Measurements from ENCODE around the gene IL4R.

IL4R gene

DNA sequence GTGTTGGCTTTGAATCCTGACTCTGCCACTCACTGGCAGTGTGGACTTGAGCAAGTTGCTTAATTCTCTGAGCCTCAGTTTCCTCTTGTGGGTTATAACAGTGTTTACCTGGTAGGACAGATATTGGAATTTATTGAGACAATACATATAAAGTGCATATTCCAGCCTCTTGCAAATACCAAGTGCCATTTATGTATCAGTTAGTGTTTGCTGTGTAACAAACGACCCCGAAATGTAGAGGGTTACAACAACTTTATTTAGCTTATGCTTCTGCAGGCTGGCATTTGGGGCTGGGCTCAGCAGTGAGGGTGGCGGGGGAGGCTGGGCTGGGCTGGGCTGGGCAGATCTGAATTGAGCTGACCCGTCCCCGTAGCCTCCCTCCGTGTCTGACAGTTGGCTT is 45.8 kb downstream of the IL4R start:
- no peaks in the 10 kb centered on the region for H3K9me2 ChIP-seq (replicated peaks; ENCODE audit: low read depth, low read length)
- no peaks in the 10 kb centered on the region for H4K20me1 ChIP-seq (ENCODE audit: insufficient read depth, low read length, poor library complexity, severe bottlenecking)
- no peaks in the 10 kb centered on the region for H3K4me1 ChIP-seq (ENCODE audit: insufficient read depth, low read length, poor library complexity, severe bottlenecking)
- no peaks in the 10 kb centered on the region for H3K27me3 ChIP-seq (ENCODE audit: insufficient read depth, low read length, poor library complexity, severe bottlenecking)
- H3K36me3 ChIP-seq (ENCODE audit: insufficient read depth, low read length): no peaks in the 10 kb centered on the region; the same call in 1 of the 2 replicates
- no peak overlapping the region for H2AFZ ChIP-seq (ENCODE audit: low read length)
- no peak overlapping the region for H3K4me2 ChIP-seq (ENCODE audit: low read depth, low read length, poor library complexity, severe bottlenecking)
- H3K4me3 ChIP-seq (ENCODE audit: low read length, poor library complexity, severe bottlenecking): no peak overlapping the region
- no peaks in the 10 kb centered on the region for H3F3A ChIP-seq (ENCODE audit: low read depth)
- H3K9ac ChIP-seq (ENCODE audit: low read depth, low read length, poor library complexity, severe bottlenecking): no peak overlapping the region
- no peak for TF ChIP-seq EZH2phosphoT487 (IDR thresholded peaks at IDR 0.05; ENCODE audit: borderline replicate concordance)
- TF ChIP-seq, protein P1, sequence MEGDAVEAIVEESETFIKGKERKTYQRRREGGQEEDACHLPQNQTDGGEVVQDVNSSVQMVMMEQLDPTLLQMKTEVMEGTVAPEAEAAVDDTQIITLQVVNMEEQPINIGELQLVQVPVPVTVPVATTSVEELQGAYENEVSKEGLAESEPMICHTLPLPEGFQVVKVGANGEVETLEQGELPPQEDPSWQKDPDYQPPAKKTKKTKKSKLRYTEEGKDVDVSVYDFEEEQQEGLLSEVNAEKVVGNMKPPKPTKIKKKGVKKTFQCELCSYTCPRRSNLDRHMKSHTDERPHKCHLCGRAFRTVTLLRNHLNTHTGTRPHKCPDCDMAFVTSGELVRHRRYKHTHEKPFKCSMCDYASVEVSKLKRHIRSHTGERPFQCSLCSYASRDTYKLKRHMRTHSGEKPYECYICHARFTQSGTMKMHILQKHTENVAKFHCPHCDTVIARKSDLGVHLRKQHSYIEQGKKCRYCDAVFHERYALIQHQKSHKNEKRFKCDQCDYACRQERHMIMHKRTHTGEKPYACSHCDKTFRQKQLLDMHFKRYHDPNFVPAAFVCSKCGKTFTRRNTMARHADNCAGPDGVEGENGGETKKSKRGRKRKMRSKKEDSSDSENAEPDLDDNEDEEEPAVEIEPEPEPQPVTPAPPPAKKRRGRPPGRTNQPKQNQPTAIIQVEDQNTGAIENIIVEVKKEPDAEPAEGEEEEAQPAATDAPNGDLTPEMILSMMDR (conservative IDR thresholded peaks at IDR 0.05; ENCODE audit: low read length): no peak
- H3K9me3 ChIP-seq (ENCODE audit: insufficient read depth, low read depth, low read length): no peaks in the 10 kb centered on the region
- no peaks in the 10 kb centered on the region for H3K79me2 ChIP-seq (ENCODE audit: insufficient read depth, low read length)

DNA sequence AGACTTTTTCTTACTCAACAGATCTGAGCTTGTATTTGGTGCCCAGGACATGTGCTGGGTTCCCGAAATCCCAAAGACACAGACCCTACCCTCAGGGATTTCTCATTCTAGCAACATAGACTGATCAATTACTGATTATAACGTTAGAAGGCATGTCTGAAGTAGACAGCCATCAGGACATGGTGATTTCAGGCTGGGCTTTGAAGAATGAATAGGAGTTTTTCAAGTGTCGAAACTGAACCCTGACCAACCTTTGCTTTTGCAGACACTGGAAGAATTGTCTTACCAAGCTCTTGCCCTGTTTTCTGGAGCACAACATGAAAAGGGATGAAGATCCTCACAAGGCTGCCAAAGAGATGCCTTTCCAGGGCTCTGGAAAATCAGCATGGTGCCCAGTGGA is 48.2 kb downstream of the IL4R start:
- H2AFZ ChIP-seq (ENCODE audit: low read length): no peak overlapping the region
- no peaks in the 10 kb centered on the region for H3K9me2 ChIP-seq (replicated peaks; ENCODE audit: low read depth, low read length)
- H3K4me3 ChIP-seq (ENCODE audit: low read length, poor library complexity, severe bottlenecking): no peak overlapping the region
- H3F3A ChIP-seq (ENCODE audit: low read depth): peaks cover 4% of the 10 kb centered on the region
- peaks cover 5% of the 10 kb centered on the region for H3K4me1 ChIP-seq (ENCODE audit: insufficient read depth, low read length, poor library complexity, severe bottlenecking)
- H3K27me3 ChIP-seq (ENCODE audit: insufficient read depth, low read length, poor library complexity, severe bottlenecking): no peaks in the 10 kb centered on the region
- H3K79me2 ChIP-seq (ENCODE audit: insufficient read depth, low read length): no peaks in the 10 kb centered on the region
- H3K4me2 ChIP-seq (ENCODE audit: low read depth, low read length, poor library complexity, severe bottlenecking): no peak overlapping the region
- H4K20me1 ChIP-seq (ENCODE audit: insufficient read depth, low read length, poor library complexity, severe bottlenecking): no peaks in the 10 kb centered on the region
- no peaks in the 10 kb centered on the region; the same call in 1 of the 2 replicates for H3K36me3 ChIP-seq (ENCODE audit: insufficient read depth, low read length)
- TF ChIP-seq EZH2phosphoT487 (IDR thresholded peaks at IDR 0.05; ENCODE audit: borderline replicate concordance): no peak
- TF ChIP-seq, protein P1 (conservative IDR thresholded peaks at IDR 0.05; ENCODE audit: low read length): no peak
- no peaks in the 10 kb centered on the region for H3K9me3 ChIP-seq (ENCODE audit: insufficient read depth, low read depth, low read length)
- H3K9ac ChIP-seq (ENCODE audit: low read depth, low read length, poor library complexity, severe bottlenecking): no peak overlapping the region

GRCh38 chr16:27362570-27363245 is 48.9 kb downstream of the IL4R start:
- Histone ChIP-seq H3K9me2 (replicated peaks; ENCODE audit: low read depth, low read length) (no peaks in the 10 kb centered on the region), H3K4me3 (ENCODE audit: low read length, poor library complexity, severe bottlenecking) (no peak overlapping the region), H3K27me3 (ENCODE audit: insufficient read depth, low read length, poor library complexity, severe bottlenecking) (no peaks in the 10 kb centered on the region), H3K36me3 (ENCODE audit: insufficient read depth, low read length) (no peaks in the 10 kb centered on the region; the same call in 1 of the 2 replicates), H3K9ac (ENCODE audit: low read depth, low read length, poor library complexity, severe bottlenecking) (no peak overlapping the region), H3F3A (ENCODE audit: low read depth) (peaks cover 9% of the 10 kb centered on the region), H3K9me3 (ENCODE audit: insufficient read depth, low read depth, low read length) (no peaks in the 10 kb centered on the region), H3K79me2 (ENCODE audit: insufficient read depth, low read length) (no peaks in the 10 kb centered on the region), H4K20me1 (ENCODE audit: insufficient read depth, low read length, poor library complexity, severe bottlenecking) (no peaks in the 10 kb centered on the region), H2AFZ (ENCODE audit: low read length) (no peak overlapping the region), H3K4me1 (ENCODE audit: insufficient read depth, low read length, poor library complexity, severe bottlenecking) (peaks cover 10% of the 10 kb centered on the region), H3K4me2 (ENCODE audit: low read depth, low read length, poor library complexity, severe bottlenecking) (no peak overlapping the region)
- TF ChIP-seq, protein P1 (conservative IDR thresholded peaks at IDR 0.05; ENCODE audit: low read length): no peak
- TF ChIP-seq EZH2phosphoT487 (IDR thresholded peaks at IDR 0.05; ENCODE audit: borderline replicate concordance): no peak

Measured in Loucy (cell line).